HEK293 (cell line): ENCODE measurements around the gene RAC3.
"Not testable (repeated sequence)": the region's sequence is repeated elsewhere in the genome, so short reads cannot be mapped to it uniquely, and the experiment has no call there.

Source experiments
- CTCF ChIA-PET: fragments of 350-600 bp; formaldehyde crosslinking; extraction: SDS; loops from one replicate; lab custom pipeline; 2021; ENCODE audit warnings: antibody characterized with exemption; lab: Yijun Ruan, JAX
- POLR2A ChIA-PET: fragments of 300-600 bp; formaldehyde crosslinking; extraction: SDS; loops from one replicate; lab custom pipeline; 2020; ENCODE audit warnings: antibody characterized with exemption, inconsistent platforms; lab: Yijun Ruan, JAX
- H3K27ac ChIP-seq: fragments of 200-500 bp; sonication (Bioruptor generic); 2 replicates; pipeline ENCODE4 v1.5.1; 2014; ENCODE audit warnings: low read depth, low read length, control low read depth, inconsistent platforms; ENCODE audit errors: extremely low read depth
- H3K36me3 ChIP-seq, 2 experiments: fragments of 200-500 bp in 1 of 2; sonication (Bioruptor generic) in 1 of 2; 1 replicate in 1 of 2; 2 replicates in 1 of 2; pipeline ENCODE4 v1.5.1; 2014 to 2017; ENCODE audit warnings: inconsistent platforms in 2 of 2, low read length in 2 of 2; ENCODE audit not compliant: control insufficient read depth in 2 of 2, insufficient read depth in 1 of 2
- H3K4me1 ChIP-seq: fragments of 200-500 bp; sonication (Bioruptor generic); 2 replicates; pipeline ENCODE4 v1.5.1; 2014; ENCODE audit warnings: mild to moderate bottlenecking, low read length, inconsistent platforms; ENCODE audit not compliant: control insufficient read depth, insufficient read depth
- H3K4me3 ChIP-seq: 2 replicates; pipeline ENCODE4 v1.5.1; 2011; ENCODE audit warnings: low read depth, mild to moderate bottlenecking, control low read depth, low read length, moderate library complexity
- H3K9me3 ChIP-seq: fragments of 200-500 bp; sonication (Bioruptor generic); 2 replicates; pipeline ENCODE4 v1.5.1; 2014; ENCODE audit warnings: low read depth, low read length, inconsistent platforms; ENCODE audit not compliant: control insufficient read depth, insufficient read depth
- BCL11A ChIP-seq: fragments of 450-650 bp; formaldehyde crosslinking; IDR thresholded peaks from 2 replicates; pipeline ENCODE4 v1.5.1; 2016; ENCODE audit warnings: low read depth, missing biosample characterization, missing genetic modification characterization
- KLF8 ChIP-seq: fragments of 450-650 bp; formaldehyde crosslinking; IDR thresholded peaks from 2 replicates; pipeline ENCODE4 v1.5.1; 2016; ENCODE audit warnings: missing biosample characterization, missing genetic modification characterization
- ZBTB17 ChIP-seq: fragments of 450-650 bp; formaldehyde crosslinking; IDR thresholded peaks from 2 replicates; pipeline ENCODE4 v1.5.1; 2016; ENCODE audit warnings: missing biosample characterization, missing genetic modification characterization
- ZBTB48 ChIP-seq: fragments of 450-650 bp; formaldehyde crosslinking; IDR thresholded peaks from 2 replicates; pipeline ENCODE4 v1.5.1; 2016; ENCODE audit warnings: missing biosample characterization, missing genetic modification characterization
- ZFP69B ChIP-seq: fragments of 450-650 bp; formaldehyde crosslinking; IDR thresholded peaks from 2 replicates; pipeline ENCODE4 v1.5.1; 2016; ENCODE audit warnings: missing biosample characterization, missing genetic modification characterization
- ZNF335 ChIP-seq: fragments of 450-650 bp; formaldehyde crosslinking; conservative IDR thresholded peaks from 2 replicates; pipeline ENCODE4 v1.5.1; 2016; ENCODE audit warnings: missing biosample characterization, missing genetic modification characterization
- ZNF423 ChIP-seq: fragments of 450-650 bp; formaldehyde crosslinking; IDR thresholded peaks from 2 replicates; pipeline ENCODE4 v1.5.1; 2016; ENCODE audit warnings: missing biosample characterization, missing genetic modification characterization
- ZNF426 ChIP-seq: fragments of 450-650 bp; formaldehyde crosslinking; IDR thresholded peaks from 2 replicates; pipeline ENCODE4 v1.5.1; 2017; ENCODE audit warnings: missing biosample characterization, missing genetic modification characterization, mild to moderate bottlenecking, inconsistent platforms, moderate library complexity
- ZNF658 ChIP-seq: fragments of 450-650 bp; formaldehyde crosslinking; IDR thresholded peaks from 2 replicates; pipeline ENCODE4; 2016; ENCODE audit warnings: missing biosample characterization, missing genetic modification characterization
- ZNF791 ChIP-seq: fragments of 450-650 bp; formaldehyde crosslinking; IDR thresholded peaks from 2 replicates; pipeline ENCODE4 v1.5.1; 2016; ENCODE audit warnings: missing biosample characterization, missing genetic modification characterization
- TF ChIP-seq, protein P1 (sequence below): fragments of 450-650 bp; formaldehyde crosslinking; IDR thresholded peaks from 2 replicates; pipeline ENCODE4 v1.5.1; 2016; ENCODE audit warnings: missing biosample characterization, missing genetic modification characterization, low read depth
- TF ChIP-seq, protein P2 (sequence below): fragments of 450-650 bp; formaldehyde crosslinking; IDR thresholded peaks from 2 replicates; pipeline ENCODE4 v1.5.1; 2017; ENCODE audit warnings: missing biosample characterization, mild to moderate bottlenecking, missing genetic modification characterization, moderate library complexity
- TF ChIP-seq, protein P3 (sequence below): fragments of 450-650 bp; formaldehyde crosslinking; IDR thresholded peaks from 2 replicates; pipeline ENCODE4 v1.5.1; 2016; ENCODE audit warnings: missing biosample characterization, missing genetic modification characterization, borderline replicate concordance
- TF ChIP-seq, protein P4 (sequence below): fragments of 450-650 bp; formaldehyde crosslinking; IDR thresholded peaks from 2 replicates; pipeline ENCODE4 v1.5.1; 2017; ENCODE audit warnings: missing biosample characterization, missing genetic modification characterization

RAC3 gene

DNA sequence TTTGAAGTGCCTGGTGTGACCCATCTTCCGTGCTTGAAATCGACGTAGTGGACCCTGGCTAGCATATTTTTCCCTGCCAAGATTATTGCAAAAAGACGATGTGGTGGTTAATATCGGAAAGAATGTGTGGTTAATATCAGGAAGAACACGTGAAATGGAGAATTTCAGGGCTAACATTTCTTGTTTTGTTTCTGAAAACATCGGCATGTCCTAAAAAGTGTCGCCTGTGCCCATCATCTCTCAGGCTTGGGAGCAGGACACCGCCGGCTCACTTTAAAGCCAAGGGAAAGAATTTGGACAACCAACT, 6.4 kb downstream of the RAC3 start:
- CTCF ChIA-PET, result interaction anchor here (0.6 to 7.2 kb wide), 29 partner anchors 8 to 487 kb away, joined by 3 to 42 read pairs (median 4); partner anchors contain the start of genes CENPX, FASN and LRRC45
- H3K36me3 ChIP-seq, result peaks cover 0 to 29% of the 10 kb centered on the region in 2 experiments; a peak in 1 of 3 replicates
- peaks cover 10% of the 10 kb centered on the region for H3K4me1 ChIP-seq
- H3K27ac ChIP-seq, result no peak overlapping the region
- POLR2A ChIA-PET, result interaction anchor here (0.6 to 2.7 kb wide), 38 partner anchors 9 to 525 kb away, joined by 3 to 96 read pairs (median 4); partner anchors contain the start of genes ARL16, CENPX, DUS1L and FASN
- TF ChIP-seq KLF8 (tag by site-specific recombination) (no peak), ZFP69B (tag by site-specific recombination) (peak; percentile 11), ZNF335 (tag by site-specific recombination) (peak; percentile 88)
- no peak overlapping the region for H3K4me3 ChIP-seq
- H3K9me3 ChIP-seq, result no peaks in the 10 kb centered on the region

DNA sequence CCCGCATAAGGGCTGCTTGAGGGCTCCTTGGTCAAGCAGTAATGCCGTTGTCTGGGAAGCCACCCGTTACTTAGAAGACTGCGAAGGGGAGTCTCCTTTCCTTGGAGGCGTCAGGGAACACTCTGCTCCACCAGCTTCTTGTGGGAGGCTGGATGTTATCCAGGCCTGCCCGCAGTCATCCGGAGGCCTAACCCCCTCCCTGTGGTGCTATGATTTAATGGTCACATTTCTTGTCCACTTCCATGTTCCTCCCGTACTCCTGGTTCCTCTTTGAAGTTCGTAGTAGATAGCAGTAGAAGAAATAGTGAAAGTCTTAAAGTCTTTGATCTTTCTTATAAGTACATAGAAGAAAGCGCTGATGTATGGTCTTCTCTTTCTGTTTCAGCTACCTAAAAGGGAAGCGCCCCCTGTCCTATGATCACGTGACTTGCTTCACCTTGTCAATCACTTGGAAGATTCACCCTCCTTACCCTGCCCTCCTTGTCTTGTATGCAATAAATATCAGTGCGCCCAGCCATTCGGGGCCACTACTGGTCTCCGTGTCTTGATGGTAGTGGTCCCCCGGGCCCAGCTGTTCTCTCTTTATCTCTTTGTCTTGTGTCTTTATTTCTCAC, 7.4 kb downstream of the RAC3 start:
- ChIA-PET POLR2A (interaction anchor here (2.7 kb wide), 1 partner anchor 17 kb away, joined by 96 read pairs; the partner anchor contains the start of genes GPS1 and RFNG), CTCF (interaction anchor here (0.6 to 7.2 kb wide), 5 partner anchors 16 to 159 kb away, joined by 3 to 42 read pairs (median 5); partner anchors contain the start of genes CENPX and LRRC45)
- Histone ChIP-seq H3K36me3 (peaks cover 0 to 20% of the 10 kb centered on the region in 2 experiments; a peak in 1 of 3 replicates), H3K4me1 (peaks cover 10% of the 10 kb centered on the region)
- not testable (repeated sequence) for H3K27ac ChIP-seq, H3K9me3 ChIP-seq, H3K4me3 ChIP-seq

DNA sequence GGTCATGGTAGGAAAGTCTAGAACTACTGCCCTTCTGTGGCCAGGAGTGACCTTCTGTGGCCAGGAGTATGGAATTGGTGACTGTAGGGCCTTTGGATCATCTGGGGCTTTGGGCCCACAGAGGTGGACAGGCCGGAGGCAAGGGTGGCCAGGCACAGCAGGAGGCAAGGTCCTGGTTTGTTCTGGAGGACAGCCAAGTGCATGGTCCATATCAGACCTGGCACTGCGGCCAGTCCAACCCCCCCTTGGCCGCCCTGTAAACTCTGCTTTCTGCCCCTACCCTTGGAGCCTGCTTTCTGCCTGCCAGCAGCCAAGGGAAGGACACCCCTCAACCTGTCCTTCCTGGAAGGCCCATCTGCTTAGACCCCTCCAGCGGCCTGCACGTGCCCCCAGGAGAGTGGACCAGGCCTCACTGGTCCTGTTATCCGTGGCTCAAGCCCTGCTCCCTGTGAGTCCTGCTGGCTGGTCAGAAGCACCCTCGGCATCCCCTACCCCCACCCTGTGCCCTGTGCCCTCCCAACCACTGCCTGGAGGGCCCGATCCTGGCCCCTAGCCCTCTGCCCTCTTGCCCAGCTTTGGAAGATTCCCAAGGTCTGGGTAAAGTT, 8.3 kb downstream of the RAC3 start:
- POLR2A ChIA-PET, result interaction anchor here (0.6 to 2.7 kb wide), 4 partner anchors 16 to 185 kb away, joined by 3 to 96 read pairs (median 6); partner anchors contain the start of genes GPS1 and RFNG
- Histone ChIP-seq H3K9me3 (no peaks in the 10 kb centered on the region), H3K4me3 (no peak overlapping the region)
- TF ChIP-seq ZNF335 (tag by site-specific recombination) (no peak), ZNF423 (tag by site-specific recombination) (no peak), BCL11A (tag by site-specific recombination) (no peak), ZNF791 (tag by site-specific recombination) (no peak), ZBTB48 (tag by site-specific recombination) (no peak), ZNF426 (tag by site-specific recombination) (no peak), ZNF658 (no peak), ZBTB17 (tag by site-specific recombination) (no peak)
- TF ChIP-seq, protein P1, sequence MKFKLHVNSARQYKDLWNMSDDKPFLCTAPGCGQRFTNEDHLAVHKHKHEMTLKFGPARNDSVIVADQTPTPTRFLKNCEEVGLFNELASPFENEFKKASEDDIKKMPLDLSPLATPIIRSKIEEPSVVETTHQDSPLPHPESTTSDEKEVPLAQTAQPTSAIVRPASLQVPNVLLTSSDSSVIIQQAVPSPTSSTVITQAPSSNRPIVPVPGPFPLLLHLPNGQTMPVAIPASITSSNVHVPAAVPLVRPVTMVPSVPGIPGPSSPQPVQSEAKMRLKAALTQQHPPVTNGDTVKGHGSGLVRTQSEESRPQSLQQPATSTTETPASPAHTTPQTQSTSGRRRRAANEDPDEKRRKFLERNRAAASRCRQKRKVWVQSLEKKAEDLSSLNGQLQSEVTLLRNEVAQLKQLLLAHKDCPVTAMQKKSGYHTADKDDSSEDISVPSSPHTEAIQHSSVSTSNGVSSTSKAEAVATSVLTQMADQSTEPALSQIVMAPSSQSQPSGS (tag by site-specific recombination), result no peak
- TF ChIP-seq, protein P2, sequence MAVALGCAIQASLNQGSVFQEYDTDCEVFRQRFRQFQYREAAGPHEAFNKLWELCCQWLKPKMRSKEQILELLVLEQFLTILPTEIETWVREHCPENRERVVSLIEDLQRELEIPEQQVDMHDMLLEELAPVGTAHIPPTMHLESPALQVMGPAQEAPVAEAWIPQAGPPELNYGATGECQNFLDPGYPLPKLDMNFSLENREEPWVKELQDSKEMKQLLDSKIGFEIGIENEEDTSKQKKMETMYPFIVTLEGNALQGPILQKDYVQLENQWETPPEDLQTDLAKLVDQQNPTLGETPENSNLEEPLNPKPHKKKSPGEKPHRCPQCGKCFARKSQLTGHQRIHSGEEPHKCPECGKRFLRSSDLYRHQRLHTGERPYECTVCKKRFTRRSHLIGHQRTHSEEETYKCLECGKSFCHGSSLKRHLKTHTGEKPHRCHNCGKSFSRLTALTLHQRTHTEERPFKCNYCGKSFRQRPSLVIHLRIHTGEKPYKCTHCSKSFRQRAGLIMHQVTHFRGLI, result no peak
- TF ChIP-seq, protein P3, sequence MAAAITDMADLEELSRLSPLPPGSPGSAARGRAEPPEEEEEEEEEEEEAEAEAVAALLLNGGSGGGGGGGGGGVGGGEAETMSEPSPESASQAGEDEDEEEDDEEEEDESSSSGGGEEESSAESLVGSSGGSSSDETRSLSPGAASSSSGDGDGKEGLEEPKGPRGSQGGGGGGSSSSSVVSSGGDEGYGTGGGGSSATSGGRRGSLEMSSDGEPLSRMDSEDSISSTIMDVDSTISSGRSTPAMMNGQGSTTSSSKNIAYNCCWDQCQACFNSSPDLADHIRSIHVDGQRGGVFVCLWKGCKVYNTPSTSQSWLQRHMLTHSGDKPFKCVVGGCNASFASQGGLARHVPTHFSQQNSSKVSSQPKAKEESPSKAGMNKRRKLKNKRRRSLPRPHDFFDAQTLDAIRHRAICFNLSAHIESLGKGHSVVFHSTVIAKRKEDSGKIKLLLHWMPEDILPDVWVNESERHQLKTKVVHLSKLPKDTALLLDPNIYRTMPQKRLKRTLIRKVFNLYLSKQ (tag by site-specific recombination), result no peak
- TF ChIP-seq, protein P4, sequence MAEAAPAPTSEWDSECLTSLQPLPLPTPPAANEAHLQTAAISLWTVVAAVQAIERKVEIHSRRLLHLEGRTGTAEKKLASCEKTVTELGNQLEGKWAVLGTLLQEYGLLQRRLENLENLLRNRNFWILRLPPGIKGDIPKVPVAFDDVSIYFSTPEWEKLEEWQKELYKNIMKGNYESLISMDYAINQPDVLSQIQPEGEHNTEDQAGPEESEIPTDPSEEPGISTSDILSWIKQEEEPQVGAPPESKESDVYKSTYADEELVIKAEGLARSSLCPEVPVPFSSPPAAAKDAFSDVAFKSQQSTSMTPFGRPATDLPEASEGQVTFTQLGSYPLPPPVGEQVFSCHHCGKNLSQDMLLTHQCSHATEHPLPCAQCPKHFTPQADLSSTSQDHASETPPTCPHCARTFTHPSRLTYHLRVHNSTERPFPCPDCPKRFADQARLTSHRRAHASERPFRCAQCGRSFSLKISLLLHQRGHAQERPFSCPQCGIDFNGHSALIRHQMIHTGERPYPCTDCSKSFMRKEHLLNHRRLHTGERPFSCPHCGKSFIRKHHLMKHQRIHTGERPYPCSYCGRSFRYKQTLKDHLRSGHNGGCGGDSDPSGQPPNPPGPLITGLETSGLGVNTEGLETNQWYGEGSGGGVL (tag by site-specific recombination), result no peak
- TF ChIP-seq, all 188 proteins: peak for 0
- H3K36me3 ChIP-seq, result peaks cover 0 to 19% of the 10 kb centered on the region in 2 experiments; a peak in 1 of 3 replicates
- CTCF ChIA-PET, result interaction anchor here (0.6 to 7.2 kb wide), 3 partner anchors 10 to 114 kb away, joined by 3 to 42 read pairs (median 12); partner anchors contain the start of genes CENPX and LRRC45
- H3K4me1 ChIP-seq, result peaks cover 10% of the 10 kb centered on the region
- H3K27ac ChIP-seq, result no peak overlapping the region
